Measurements from ENCODE around the gene ZNF672.

Gene ZNF672

DNA sequence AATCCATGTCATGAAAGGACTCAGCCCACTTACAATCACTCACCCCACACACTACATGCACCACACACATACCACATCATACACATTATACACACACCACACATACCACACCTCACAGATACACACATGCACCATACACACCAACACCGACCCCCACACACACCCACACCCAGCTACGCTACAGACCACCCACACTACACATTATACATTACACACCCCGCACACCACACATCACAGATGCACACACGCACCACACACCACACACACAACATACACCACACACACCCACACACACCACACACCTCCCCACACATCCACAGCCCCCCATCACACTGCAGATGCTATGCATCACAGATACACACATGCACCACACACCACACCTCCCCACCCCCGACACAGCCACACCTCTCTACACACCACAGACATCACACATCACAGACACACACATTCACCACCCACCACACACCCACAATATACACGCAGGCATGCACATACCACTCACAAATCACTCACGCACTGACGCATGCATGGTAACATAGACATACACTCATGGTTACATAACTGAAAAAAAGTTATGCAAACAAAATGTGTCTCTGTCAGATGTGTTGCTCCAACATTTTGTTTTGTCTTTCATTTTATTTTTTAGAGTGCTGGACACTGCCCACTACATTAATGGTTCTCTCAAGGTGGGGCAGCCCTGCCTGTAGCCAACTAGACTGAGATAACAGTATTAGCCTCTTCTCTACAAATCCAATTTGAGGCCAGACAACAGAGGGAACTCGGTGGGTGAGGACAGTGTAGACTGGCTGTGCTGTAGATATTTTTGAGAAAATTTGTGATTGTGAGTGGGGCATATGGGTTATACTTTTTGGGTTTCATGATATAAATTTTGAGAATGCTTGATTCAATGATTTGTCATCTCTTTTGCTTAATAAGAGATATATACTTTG is 52.8 kb downstream of the ZNF672 start:
- no peak for DNase-seq (ENCODE audit: low read depth)

DNA sequence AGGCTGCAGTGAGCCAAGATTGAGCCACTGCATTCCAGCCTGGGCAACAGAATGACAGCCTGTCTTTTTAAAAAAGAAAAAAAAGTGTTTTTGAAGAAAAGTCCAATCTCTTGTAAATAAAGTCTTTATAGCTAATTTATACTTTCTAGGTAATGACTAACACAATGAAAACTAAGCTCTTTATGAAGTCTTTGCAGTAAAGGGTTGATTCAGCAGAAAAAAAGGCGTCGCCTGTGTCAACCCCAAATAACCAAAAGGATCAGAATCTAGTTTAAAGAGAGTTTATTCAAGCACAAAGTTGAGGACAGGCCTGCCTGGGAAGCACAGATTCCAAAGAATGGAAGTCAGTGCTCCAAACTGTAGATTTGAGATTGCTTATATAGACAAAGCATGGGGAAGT is 53.7 kb downstream of the ZNF672 start:
- no peak for DNase-seq (ENCODE audit: low read depth)

DNA sequence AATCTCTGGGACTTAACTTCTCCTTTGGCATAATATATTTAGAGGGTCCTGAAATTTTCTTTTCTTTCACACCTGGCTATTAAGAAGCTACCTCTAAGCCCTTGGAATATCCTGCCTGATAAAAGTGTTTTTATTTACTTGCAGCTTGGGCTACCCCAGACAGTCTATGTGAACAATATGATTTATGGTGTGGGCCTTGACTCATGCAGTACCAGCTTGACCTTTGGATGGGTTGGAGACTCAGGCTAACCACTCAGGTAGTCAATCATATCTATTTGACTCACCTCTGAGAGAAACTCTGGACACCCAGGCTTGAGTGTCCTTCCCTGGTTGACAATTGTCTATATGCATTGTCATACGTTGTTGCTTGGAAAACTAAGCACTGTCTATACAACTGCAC is 54.6 kb downstream of the ZNF672 start:
- no peak for DNase-seq (ENCODE audit: low read depth)

DNA sequence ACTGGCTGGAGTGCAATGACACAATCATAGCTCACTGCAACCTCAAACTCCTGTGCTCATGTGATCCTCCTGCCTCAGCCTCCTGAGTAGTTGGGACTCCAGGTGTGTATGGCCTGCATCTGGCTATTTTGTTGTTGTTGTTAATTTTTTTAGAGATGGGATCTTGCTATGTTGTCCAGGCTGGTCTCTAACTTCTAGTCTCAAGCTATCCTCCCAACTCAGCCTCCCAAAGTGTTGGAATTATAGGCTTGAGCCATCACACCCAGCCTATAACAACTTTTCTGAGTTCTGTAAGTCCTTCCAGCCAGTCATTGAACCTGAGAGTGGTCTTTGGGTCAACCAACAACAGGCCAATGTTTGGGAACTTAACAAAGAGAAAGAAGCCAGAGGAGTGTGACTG is 56.8 kb downstream of the ZNF672 start:
- no peak for DNase-seq (ENCODE audit: low read depth)

DNA sequence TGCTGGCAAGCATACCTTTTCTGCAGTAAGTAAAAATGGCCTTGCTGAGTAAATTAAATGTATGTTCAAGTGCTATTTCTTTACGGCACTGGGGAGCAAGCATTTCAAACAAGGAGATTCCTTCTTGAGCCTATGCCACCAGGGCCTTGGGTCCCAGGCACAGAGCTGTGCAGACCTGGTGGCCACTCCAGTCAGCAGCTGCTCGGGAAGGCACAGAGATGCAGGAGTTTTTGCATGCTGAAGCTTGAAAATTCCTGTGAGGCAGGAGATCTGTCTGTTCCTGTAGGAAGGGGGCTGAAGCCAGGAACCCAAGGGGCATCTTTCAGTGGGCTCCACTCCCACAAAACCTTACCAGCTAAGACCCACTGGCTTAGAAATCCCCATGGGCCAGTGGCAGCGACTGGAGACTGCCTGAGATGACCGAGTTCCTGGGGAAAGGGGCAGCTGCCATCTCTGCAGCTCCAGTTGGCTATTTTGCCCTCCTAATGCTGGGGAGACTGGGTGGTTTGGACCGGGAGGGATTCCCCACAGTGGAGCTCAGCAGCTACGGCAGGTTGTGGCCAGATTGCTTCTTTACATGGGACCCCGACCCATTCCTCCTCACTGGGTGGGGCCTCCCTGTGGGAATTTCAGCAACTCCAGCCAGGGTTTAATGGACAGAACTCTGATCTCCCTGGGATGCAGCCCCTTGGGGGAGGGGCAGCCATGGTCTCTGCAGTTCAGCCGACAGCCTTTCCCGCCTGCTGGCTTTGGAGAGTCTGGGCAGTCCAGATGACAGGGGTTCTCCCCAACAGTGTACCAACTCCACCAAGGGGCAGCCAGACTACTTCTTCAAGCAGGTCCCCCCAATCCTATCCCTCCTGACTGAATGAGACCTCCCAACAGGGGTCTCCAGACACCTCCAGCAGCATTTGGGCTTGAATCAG is 59.7 kb downstream of the ZNF672 start:
- DNase-seq (ENCODE audit: low read depth), result no peak

Data from stimulated activated CD8-positive, alpha-beta memory T cell treated with anti-CD3 and anti-CD28 coated beads, Interleukin-12 subunit alpha, Interleukin-12 subunit beta, amount 100 ng/mL, for 4 hours (primary cell).